OCI-LY3 (cell line): Measurements from ENCODE around the gene CARHSP1.
"Not testable (repeated sequence)": the region's sequence is repeated elsewhere in the genome, so short reads cannot be mapped to it uniquely, and the experiment has no call there.

Source experiments
- H2AFZ ChIP-seq: fragments of 200-600, 300-600 bp; shearing (Covaris generic); 2 replicates; pipeline ENCODE4 v1.6.0; 2014; ENCODE audit warnings: antibody characterized with exemption, low read depth, low read length
- H3K27ac ChIP-seq: fragments of 200-600, 300-600 bp; sonication (generic); 2 replicates; pipeline ENCODE4 v1.5.1; 2014; ENCODE audit warnings: mild to moderate bottlenecking, low read length, moderate library complexity, mixed read lengths
- H3K27me3 ChIP-seq: fragments of 200-600, 300-600 bp; sonication (generic); 2 replicates; pipeline ENCODE4 v1.6.1; 2014; ENCODE audit warnings: low read depth, low read length, mixed read lengths
- H3K36me3 ChIP-seq: fragments of 200-600, 300-600 bp; sonication (generic); replicated peaks from 2 replicates; pipeline ENCODE3; 2014; ENCODE audit warnings: low read depth, low read length, mixed read lengths
- H3K4me1 ChIP-seq: fragments of 300-600, 200-600 bp; sonication (generic); 2 replicates; pipeline ENCODE4 v1.6.1; 2014; ENCODE audit warnings: low read length, mixed read lengths
- H3K4me2 ChIP-seq: fragments of 200-600, 300-600 bp; sonication (generic); 2 replicates; pipeline ENCODE4 v1.6.1; 2014; ENCODE audit warnings: low read length, mixed read lengths
- H3K4me3 ChIP-seq: fragments of 300-600, 200-600 bp; sonication (generic); 2 replicates; pipeline ENCODE4 v1.5.1; 2014; ENCODE audit warnings: antibody characterized with exemption, mild to moderate bottlenecking, low read length, moderate library complexity
- H3K79me2 ChIP-seq: fragments of 300-600, 200-600 bp; shearing (Covaris generic); 2 replicates; pipeline ENCODE4 v1.6.1; 2014; ENCODE audit warnings: mild to moderate bottlenecking, low read length, mixed read lengths
- H3K9ac ChIP-seq: fragments of 300-600, 200-600 bp; shearing (Covaris generic); 2 replicates; pipeline ENCODE4 v1.6.0; 2014; ENCODE audit warnings: mild to moderate bottlenecking, low read length, moderate library complexity
- H3K9me3 ChIP-seq: fragments of 200-600, 300-600 bp; shearing (Covaris generic); 2 replicates; pipeline ENCODE4 v1.6.1; 2014; ENCODE audit warnings: low read length, mixed read lengths; ENCODE audit not compliant: insufficient read depth
- H4K20me1 ChIP-seq: fragments of 200-600, 300-600 bp; sonication (generic); 2 replicates; pipeline ENCODE4 v1.6.1; 2016; ENCODE audit warnings: low read length, mixed read lengths; ENCODE audit not compliant: insufficient read depth
- CTCF ChIP-seq: fragments of 200-600, 300-600 bp; sonication (generic); IDR thresholded peaks from 2 replicates; pipeline ENCODE4 v1.5.1; 2014; ENCODE audit warnings: antibody characterized with exemption, low read length, low read depth
- EZH2phosphoT487 ChIP-seq: fragments of 200-600 bp; shearing (Covaris generic); IDR thresholded peaks from 2 replicates; pipeline ENCODE4 v1.6.1; 2018; ENCODE audit warnings: antibody characterized with exemption, mixed run types, low read depth

The CARHSP1 gene

GRCh38 chr16:8804313-8804712 lies 64.5 kb downstream of the CARHSP1 start:
- Histone ChIP-seq H3K9ac (no peak overlapping the region), H3K9me3 (no peaks in the 10 kb centered on the region), H3K4me1 (peaks cover 6% of the 10 kb centered on the region), H3K36me3 (peaks cover 56% of the 10 kb centered on the region), H3K4me2 (no peak overlapping the region), H2AFZ (no peak overlapping the region), H3K4me3 (no peak overlapping the region), H4K20me1 (peaks cover 12% of the 10 kb centered on the region), H3K27ac (no peak overlapping the region), H3K79me2 (peaks cover 81% of the 10 kb centered on the region), H3K27me3 (no peaks in the 10 kb centered on the region)
- TF ChIP-seq CTCF, result no peak
- TF ChIP-seq EZH2phosphoT487, result no peak

GRCh38 chr16:8803733-8804132 lies 65.1 kb downstream of the CARHSP1 start:
- H4K20me1 ChIP-seq, result peaks cover 16% of the 10 kb centered on the region
- H3K27ac ChIP-seq, H2AFZ ChIP-seq, H3K27me3 ChIP-seq, H3K4me3 ChIP-seq, H3K9ac ChIP-seq, H3K9me3 ChIP-seq, H3K4me2 ChIP-seq: not testable (repeated sequence)
- H3K36me3 ChIP-seq, result peaks cover 52% of the 10 kb centered on the region
- peaks cover 12% of the 10 kb centered on the region for H3K4me1 ChIP-seq
- peaks cover 83% of the 10 kb centered on the region for H3K79me2 ChIP-seq
